HG02973 (cell line): Measurements from ENCODE around the gene SPOCK1.

Experiments used
- ATAC-seq: cut with Tn5 transposase; IDR thresholded peaks from one replicate; pipeline ENCODE4 v1.9.1; 2021; ENCODE audit warnings: moderate library complexity; ENCODE audit not compliant: unreplicated experiment

Gene SPOCK1

GRCh38 chr5:137496919-137497318 is 2.2 kb downstream of the SPOCK1 start:
- ATAC-seq, result no peak

GRCh38 chr5:137492331-137492730 is 6.8 kb downstream of the SPOCK1 start:
- ATAC-seq, result no peak

GRCh38 chr5:137491121-137491520 is 8.0 kb downstream of the SPOCK1 start:
- ATAC-seq, result no peak

DNA sequence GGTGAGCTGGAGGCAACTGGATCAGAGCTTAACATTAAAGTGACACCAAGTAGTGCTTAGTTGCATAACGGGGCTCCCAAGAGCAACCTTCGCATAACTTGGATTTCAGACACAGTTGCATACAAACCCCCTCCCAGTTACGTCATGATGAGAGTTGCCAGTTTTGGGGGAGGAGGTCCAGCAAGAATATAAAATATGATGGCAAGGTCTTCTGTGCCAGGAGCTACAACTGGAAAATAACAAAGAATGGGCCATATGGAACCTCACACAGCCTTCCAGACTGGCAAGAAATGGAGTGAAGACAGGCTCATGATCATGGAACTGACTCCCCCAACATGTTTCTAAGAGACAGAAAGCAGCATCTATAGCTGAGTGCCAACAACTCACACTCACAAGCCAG is 8.5 kb downstream of the SPOCK1 start:
- no peak for ATAC-seq

DNA sequence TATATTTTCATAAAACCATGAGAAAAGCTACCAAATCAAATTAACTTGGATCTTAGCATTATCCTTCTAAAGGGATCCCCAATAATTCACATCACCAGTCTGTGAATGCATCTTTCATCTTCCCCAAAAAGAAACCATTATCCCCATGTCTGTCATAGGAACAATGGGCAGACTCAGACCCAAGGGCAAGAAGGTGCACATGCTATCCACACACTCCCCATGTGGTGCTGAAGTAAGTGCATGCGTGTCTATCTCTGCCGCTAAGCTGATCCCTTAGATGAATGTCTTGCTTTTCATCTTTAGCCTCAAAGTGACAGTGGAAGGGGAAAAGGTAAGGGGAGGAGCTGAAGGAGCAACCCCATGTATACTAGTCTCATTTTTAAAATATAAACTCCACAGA is 10.2 kb downstream of the SPOCK1 start:
- no peak for ATAC-seq

GRCh38 chr5:137488516-137488915 is 10.6 kb downstream of the SPOCK1 start:
- no peak for ATAC-seq

DNA sequence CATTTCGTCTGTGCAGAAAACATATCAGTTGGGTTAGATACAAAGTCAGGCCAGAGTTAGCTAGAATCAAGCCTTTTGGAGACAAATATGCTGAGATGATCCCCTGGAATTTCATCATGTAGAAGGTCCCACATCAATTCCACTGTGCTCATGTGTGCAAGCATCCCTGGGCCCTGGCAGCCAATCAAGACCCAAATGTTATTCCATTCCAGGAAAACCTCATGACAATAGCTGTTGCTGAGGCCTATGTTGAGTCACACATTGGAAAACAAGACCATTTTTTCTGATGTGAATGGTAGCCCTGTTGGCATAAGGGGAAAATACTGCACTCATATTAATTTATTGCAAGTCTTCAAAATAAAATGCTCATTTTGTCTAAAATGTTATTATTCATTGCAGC is 11.5 kb downstream of the SPOCK1 start:
- ATAC-seq, result no peak

- no peak for ATAC-seq
Measured at GRCh38 chr5:137486707-137487106, 12.4 kb downstream of the SPOCK1 start.

DNA sequence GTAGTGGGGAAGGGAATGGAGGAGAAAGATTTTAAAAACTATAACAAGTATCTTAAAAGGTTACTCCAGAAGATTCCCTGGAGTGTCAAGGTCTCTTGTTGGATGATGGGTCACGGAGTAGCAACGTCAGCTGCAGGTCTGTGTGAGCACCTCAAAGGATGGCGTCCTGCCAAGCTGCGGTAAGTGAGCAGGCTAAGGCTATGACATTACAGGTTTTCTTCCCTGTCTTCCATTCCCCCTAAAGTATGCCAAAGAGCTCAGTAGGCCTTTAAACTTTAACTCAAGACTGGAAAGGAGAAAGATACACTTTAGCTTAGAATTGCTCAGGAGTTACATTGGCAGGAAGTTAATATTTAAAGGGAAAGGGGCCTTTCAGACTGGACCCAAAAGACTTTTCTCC is 17.5 kb downstream of the SPOCK1 start:
- ATAC-seq, result no peak

- ATAC-seq, result no peak
Measured at GRCh38 chr5:137478043-137478442, 21.1 kb downstream of the SPOCK1 start.

- ATAC-seq, result no peak
Measured at GRCh38 chr5:137470921-137471220, 28.3 kb downstream of the SPOCK1 start.

DNA sequence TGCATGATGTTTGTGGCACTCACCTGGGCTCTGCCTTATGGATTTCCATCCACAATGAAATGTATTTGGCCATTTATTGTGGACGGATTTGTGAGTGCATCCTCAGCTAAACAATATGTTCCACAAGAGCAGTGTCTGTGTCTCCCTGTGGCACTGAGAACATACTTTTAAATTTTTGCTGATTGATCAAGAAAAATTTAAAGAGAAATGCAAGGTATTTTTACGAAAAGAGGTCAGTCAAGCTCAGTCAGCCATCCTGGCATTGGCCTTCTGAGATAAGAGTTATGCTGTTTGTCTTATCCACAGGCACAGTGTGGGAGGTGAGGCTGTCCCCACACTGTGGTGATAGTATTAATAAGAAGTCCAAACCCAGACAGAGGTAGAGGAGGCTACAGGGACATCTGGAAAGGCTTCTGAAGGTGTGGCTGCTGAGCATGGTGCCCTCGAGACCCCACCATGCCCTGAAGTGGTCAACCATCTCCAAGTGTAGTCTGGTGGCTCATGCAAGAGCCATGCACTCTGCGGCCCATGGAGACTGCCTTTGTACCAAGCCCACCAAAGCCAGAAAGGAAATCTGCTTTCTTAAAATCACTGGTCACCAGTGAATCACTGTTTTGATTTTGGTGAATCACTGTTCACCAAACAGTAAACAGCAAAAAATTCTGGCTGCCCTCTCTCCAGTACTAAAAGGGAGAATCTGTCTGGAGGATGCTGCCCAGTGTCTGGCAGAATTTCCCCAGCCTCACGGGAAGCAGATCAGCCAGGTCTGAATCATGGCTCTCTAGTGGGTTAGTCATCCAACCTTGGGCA is 28.8 kb downstream of the SPOCK1 start:
- no peak for ATAC-seq

GRCh38 chr5:137466889-137467288 is 32.2 kb downstream of the SPOCK1 start:
- no peak for ATAC-seq

- ATAC-seq, result no peak
Measured at GRCh38 chr5:137465930-137466329, 33.2 kb downstream of the SPOCK1 start.

DNA sequence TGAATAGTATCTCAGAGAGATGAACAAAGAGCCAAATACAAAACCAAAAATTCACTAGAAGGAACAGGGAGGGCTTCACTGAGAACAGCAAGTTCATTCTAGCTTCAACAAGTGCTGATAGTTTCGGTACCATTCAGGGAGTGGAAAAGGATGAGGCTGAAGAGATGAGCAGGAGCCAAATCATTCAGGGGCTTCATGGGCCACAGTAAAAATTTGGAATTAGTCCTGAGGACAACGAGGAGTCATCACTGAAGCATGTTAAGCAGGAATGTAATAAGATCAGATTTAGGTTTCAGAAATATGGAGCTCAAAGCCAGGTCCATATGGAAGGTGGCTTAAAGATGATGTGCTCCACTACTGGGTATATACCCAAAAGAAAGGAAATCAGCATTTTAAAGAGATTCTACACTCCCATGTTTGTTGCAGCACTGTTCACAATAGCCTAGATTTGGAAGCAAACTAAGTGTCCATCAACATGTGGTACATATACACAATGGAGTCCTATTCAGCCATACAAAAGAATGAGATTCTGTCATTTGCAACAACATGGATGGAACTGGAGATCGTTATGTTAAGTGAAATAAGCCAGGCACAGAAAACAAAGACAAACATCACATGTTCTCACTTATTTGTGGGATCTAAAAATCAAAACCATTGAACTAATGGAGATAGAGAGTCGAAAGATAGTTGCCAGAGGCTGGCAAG is 36.2 kb downstream of the SPOCK1 start:
- ATAC-seq, result no peak

DNA sequence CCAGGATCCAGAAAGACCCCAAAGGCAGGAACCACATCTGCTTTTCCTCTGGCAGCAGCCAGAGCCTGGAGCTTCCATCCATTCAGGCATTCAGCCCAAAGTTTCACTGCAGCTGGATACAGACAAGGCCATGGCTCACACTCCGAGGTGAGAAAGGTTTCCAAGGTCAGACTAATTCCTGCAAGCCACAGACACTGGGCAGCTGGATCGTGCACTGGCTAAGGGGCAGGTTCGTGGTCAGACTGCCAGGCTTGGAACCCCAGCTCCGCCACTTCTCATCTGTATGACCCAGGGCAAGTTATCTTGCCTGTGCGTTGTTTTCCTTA is 36.9 kb downstream of the SPOCK1 start:
- no peak for ATAC-seq

DNA sequence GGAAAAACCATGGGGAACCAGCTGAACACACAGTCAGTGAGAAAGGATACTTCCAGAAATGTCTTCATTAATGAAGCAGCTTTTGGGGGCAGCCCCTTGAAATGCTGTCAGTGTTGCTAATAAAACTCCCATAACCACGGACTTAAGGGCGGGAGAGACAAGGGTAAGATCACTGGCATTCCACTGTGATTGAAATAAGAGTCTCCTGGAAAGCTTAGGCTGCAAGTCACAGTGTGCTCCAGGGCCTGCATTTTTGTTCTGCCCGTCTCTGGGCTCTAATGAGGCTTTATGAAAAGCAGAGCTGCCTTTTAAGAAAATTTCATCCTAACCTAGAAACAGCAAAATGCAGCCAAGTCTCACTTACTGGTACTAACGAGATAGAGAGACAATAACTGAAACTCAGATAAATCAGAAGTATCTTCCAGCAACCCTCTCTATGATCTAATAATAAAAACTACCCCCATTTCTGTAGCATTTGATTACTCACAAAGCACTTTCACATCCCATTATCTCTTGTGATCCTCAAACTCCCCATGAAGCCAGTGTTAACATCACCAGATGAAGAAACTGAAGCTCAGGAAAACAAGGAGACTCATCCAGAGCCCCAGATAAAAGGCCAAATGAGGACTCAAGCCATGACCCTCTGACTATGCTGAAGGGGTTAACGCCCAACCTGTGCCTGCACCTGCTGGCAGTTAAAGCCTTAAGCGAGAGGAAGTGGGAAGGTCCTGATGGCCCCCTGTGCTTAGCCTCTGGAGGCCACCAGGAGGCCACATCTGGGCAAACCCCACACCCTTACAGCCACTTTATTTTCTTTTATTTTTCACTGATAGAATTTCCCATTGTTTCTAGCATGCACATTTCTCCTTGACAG is 37.5 kb downstream of the SPOCK1 start:
- no peak for ATAC-seq

DNA sequence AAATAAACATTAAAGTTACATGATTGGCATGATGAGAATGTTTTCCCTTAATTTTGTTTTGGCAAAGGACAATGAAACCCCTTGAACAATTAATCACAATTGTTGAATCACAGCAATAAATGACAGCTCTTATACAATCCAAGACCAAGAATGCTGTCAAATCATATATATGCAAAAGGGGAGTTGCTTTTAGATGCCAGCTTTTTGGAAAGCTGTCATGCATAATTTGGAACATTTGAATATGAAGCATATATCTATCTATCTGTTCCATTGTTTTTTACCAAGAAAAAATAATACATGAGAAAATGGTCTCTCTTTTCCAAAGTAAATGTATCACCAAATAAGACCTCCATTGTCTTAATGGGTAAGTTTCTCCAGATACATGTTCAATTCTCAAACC is 44.5 kb downstream of the SPOCK1 start:
- no peak for ATAC-seq

DNA sequence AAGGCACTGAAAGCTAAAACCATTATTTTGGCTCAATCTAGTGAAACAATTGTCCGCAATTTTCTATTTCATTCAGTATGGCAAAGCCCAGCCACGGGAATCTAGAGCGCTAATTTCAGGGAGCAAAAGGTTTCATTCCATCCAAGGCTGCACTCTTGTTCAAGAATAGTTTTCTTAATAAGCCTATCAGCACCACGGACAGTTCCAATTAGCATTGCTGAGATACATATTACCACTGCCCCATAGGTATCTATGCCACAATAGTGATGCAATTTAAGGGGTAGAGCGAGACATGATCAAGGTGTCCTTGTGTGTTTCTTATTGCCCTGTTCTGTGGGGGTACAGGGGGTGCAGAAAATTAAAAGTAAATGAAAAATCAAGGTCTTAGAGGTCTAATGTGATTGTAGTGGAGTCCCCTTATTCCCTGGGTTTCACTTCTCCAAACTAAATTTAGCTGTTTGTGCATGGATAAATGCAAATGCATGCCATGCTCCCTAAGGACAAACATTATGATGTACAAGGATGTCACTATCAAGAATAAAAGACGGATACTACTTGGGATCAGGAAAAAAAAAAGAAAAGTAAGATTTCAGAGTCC is 45.5 kb downstream of the SPOCK1 start:
- ATAC-seq, result no peak

DNA sequence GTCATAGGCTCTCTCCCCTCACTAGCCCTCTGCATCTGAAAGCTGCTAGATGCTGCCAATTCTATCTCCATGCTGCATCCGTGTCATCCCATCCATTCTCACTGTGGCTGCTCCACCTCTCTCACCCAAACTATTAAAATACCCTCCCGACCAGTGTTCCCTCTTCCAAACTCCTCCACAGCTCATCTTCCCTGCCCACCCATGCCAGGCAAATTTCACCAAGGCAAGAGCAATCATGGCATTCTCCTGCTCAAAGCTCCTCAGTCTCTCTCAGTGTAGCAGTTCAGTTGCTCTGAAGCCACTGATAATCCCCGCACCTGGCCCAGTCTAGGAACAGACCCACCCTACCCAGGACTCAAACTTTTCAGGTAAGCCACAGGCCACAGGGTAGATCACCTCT is 48.4 kb downstream of the SPOCK1 start:
- ATAC-seq, result no peak

- no peak for ATAC-seq
Measured at GRCh38 chr5:137448868-137449267, 50.3 kb downstream of the SPOCK1 start.

GRCh38 chr5:137446615-137447014 is 52.5 kb downstream of the SPOCK1 start:
- no peak for ATAC-seq
